ENCODE measurements around the gene FMNL2.

The FMNL2 gene

DNA sequence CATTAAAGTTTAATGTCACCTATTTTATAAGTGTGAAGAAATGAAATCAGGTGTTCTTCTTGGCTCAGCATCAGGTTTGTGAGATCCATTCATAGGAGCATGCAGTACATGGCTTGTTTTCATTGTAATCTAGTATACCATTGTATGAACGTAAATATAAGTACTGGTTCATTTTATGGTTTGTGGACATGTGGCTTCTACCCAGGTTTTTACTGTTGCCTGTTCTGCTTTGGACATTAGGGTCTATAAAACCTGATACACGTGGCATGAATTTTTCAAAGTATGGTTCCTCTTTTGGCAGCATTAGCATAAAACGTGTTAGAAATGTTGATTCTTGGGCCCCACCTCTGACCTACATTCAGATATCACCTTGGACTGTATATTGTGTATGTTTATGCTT, 206.7 kb downstream of the FMNL2 start:
- no peak for DNase-seq

DNA sequence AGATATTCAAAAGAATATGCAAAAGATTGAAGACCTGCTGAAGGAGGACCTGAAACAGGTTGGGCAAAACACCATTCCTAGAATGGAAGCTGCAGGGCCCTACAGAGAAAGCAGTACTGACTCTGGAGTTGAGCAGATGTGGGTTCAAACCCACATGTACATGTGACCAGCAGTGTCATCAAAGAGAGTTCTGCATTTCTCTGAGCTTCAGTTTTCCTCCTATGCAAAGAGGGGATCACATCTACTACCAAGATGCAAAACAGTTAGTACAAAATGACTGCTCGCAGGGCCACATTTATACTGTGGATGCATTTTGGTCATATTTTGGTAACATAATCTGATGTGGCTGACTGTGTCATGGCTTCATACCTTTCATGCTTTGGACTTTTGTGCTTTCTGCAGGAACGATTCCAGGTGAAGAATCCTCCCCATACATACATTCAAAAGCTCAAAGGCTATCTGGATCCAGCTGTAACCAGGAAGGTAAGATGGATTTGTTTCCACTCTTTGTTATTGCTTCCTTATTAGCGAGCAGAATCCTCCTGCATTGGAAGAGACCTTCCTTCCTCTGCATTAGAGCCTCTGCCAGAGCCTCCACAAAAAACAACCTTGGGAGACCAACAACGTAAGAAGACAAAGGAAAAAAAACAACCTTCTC, 207.5 kb downstream of the FMNL2 start:
- DNase-seq, result no peak

DNA sequence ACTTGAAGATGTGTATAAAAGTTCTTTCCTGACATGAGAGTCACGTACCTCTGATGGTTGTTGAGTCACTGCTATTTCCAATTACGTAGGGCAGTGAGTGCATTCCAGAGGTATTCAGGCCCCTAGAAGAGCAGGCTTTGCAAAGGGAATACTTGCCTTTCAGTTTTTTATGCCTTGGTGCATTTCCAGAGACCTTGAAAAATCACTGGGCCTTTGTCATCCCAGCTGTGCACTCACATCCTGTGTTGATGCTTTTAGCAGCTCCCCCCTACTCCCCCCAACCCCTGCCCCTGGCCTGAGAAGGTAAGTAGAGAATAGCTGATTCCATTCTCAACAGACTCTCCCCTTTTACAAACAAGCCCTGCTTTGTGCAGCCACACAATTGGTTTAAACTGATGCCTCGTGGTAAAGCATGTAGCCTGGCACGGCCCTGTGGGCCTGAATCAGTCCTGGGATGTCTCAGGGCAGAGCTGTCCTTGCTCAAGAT, 208.1 kb downstream of the FMNL2 start:
- DNase-seq, result no peak

DNA sequence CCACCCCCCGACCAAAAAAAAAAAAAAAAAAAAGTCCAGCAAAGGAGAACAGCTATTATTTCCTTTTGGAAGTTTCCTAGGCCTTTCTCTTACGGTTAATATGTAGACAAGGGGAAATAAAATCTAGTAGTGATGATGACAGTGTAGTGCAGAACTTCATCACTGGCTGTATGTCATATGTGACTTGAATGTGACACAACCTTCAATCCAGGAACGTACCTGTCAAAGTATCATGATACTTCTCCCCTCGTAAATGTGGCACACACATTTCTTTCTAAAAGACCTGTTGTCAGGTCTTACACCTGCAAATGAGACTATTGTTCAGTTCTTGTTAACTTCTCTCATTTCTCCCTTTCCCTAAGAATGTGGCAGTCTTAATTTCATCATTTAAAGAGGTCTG, 208.7 kb downstream of the FMNL2 start:
- DNase-seq, result no peak

DNA sequence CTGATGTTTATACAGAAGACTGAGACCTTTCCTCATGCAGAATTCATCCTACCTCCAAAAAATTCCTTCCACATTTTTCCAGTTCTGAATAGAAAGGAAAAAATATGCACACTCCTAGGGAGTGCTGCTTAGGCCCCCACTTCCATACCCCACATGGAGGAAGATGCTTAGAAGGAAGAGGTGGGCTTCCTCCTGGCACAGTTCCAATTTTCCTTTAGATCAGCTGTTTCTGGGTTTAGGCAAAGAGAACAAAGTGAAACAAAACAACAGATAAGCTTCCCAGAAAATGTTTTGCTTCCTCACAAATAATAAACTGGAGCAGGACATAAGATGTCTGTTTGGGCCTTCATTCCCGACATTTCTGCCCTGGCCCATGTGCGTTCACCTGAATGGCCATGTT, 209.7 kb downstream of the FMNL2 start:
- no peak for DNase-seq

DNA sequence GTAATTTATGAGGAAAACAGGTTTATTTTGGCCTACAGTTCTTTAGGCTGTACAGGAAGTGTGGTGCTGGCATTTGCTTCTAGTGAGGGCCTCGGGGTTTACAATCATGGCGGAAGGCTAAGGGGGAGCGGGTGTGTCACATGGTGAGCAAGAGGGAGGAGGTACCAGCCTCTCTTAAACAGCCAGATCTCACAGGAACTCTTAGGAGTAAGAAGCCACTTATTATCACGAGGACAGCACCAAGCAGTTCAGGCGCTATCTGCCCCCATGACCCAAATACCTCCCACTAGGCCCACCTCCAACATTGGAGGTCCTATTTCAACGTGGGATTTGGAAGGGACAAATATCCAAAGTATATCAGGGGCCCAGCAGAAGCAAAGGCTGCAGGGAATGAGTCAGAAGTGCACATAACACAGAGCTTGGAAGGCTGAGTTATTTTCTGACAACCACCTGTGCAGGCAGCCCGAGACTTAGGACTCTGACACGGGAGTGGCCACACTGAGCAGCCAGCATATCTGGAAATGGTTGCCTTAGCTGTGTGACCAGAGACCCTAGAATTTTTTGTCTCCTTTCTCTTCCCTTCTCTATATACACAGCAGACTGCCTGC, 211.4 kb downstream of the FMNL2 start:
- DNase-seq, result no peak

DNA sequence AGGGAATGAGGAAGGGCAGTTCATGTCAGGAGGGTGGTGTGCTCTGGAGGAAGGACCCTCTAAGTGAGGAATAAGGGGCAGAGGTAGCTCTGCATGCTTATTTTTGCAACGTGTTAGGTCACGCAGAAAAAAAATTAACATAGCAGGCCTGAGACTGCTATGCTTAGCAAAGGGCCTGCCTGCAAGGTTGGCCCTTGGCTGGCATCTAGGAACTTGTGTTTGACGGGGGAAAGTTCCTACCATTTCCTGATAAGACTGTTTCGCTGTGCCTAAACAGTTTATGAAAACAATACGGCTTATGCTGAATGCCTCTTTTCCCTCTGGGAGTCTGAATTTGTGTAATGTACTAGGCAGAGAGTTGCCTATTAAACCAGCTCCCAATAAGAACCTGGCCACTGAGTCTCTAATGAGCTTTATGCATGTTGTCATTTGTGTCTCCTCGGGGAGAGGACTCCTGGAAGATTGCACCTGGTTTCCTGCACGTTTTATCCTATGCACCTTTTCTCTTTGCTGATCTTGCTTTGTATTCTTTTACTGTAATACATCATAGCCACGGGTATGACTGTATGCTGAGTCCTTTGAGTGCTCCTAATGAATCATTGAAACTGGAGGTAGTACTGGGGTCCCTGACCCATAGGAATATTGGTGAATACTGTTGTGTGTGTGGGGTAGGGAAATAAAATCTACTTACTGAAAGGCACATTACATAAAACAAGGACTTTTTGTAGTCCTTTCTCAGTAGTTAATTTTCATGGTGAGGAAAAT, 213.3 kb downstream of the FMNL2 start:
- no peak for DNase-seq

DNA sequence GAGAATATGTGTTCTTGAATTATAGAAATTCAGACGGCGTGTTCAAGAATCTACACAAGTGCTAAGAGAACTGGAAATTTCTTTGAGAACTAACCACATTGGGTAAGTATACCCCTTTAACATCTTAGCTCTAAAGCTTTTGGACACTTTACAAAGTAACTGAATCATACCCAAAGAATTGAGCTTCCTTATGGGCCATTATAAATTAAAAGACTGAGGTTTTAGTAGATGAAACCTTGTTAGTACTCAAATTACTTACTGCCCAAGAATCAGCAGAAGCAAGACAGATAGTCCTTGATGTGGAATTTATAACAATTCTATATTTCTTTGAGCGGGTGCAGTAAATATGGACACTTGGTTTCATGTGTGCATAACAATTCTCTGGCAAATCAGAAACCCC, 214.0 kb downstream of the FMNL2 start:
- no peak for DNase-seq

DNA sequence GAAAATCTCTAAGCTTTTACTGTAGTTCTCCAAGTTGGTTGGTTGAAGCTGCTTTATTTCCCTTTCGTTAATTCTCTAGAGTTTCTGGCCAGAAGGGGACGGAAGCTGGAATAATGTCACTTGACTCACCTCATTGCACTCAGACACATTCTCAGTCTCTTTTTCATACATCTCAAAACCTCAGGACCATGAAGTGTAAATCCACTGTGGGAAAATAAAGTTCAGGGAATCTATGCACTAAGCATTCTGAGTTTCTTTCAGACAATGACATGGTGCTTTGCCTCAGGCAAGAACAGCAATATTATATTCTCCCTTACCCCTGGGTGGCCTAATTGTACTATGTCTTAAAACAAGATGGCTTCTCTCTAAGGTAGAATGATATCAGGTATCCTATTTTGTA, 214.4 kb downstream of the FMNL2 start:
- DNase-seq, result no peak

DNA sequence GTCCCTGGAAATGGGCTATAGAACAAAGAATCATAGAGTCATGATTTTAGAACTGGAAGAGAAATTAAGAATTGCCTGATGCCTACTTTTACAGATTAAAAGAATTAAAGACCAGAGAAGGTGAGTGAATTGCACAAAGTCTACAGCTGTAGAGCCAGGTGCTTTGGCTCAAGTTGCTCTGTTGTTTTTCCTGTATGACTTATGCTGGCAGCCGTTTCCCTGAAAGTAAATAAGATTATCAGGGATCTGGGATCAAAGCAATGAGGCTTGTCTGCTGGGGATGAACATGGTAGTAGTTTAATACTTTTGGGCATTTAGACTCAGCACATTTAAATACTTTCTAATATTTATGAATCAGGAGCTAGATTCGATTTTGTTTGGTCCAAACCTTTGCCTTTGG, 215.4 kb downstream of the FMNL2 start:
- DNase-seq, result no peak

DNA sequence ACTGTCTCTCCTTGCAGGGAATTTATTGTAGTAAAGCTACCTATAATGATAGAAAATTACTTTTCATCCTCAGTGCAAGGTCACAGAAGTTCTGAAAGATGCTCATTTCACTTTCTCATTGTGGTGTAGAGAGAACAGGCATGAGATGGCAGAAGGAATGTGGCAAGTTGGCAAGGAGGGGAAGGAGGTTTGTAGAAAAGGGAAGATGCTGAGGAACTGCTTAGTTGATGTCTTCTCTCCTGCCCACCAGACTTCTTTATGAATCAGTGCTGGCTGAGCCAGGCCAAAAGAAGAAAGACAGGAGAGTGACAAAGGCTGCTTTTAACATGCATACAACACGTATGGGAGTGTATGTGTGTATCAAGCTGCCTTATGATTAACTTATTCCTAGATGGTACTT, 217.9 kb downstream of the FMNL2 start:
- no peak for DNase-seq

DNA sequence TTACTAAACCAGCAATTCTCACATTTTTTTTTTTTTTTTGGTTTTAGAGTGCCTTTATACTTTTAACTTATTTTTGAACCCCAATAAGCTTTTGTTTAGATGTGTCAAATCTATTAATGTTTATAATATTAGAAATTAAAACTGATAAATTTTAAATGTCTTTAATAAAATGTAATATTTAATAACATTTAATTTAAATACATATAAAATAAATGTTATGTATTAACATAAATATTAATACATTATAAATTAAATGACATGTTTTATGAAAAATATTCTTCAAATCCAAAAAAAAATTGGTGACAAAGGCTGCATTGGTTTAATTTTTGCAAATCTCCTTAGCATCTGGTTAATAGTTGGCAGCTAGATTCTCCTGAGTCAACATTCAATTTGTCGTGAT, 218.5 kb downstream of the FMNL2 start:
- DNase-seq, result no peak

DNA sequence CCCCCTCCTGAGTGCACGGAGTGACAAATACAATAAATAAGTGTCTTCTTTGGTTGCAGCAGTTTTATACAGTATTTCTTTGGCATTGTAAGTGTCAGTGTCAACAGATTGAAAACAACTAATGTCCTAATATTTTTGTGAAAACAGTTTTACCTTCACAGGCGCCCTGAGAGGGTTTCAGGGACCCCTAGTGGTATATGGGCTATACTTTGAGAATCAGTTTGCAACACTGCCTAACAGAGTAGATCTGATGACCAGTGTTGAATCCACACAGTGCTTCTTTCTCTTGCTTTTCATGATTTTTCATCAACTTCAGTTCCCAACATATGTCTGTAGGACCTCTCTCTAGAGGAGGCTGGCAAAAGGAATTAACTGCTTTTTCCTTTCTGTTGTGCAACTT, 220.1 kb downstream of the FMNL2 start:
- no peak for DNase-seq

DNA sequence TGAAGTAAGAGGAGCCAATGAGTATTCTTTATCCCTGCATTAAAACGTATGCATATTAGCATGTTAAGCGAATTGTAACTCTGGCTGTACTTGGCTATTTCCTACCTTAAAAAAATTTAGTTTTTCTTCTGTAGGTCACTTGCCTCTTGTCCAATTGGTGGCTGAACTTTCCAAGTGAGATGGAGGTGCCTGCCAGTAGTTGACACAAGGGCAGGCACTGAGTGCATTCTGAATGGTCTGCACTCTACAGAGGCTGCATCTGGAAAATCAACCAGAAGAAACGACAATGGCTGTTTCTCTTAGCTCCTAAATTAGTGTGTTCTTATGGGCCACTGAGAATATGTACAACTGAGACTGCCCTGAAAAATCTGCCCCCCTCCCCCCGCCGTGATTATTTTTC, 221.5 kb downstream of the FMNL2 start:
- no peak for DNase-seq

DNA sequence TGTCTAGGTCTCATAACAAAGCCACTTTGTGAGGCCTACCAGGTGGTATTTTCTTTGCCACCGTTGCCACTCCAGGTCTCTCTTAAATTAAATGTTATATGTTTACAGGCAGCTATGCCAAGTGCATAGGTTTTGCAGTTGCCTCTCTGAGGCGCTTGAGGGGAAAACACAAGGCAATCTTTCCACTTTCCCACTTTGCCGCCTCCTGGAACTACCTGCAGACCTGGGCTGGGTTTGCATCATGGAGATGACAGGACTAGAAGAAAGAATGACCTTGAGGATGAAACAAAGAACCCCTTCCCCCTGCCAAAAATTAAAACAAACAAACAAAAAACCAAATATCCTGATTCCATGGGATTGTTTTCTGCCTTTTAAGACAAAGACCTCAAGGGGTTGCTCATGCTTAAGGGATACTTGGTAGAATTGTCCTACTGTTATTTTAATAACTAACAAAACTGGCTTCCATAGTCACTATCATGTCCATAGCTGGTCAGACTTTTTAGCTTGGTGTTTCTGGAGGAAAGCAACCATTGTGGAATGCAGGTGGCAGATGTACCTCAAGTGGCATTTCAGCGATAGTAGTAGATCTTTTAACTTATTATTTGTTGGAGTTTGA, 222.4 kb downstream of the FMNL2 start:
- no peak for DNase-seq

DNA sequence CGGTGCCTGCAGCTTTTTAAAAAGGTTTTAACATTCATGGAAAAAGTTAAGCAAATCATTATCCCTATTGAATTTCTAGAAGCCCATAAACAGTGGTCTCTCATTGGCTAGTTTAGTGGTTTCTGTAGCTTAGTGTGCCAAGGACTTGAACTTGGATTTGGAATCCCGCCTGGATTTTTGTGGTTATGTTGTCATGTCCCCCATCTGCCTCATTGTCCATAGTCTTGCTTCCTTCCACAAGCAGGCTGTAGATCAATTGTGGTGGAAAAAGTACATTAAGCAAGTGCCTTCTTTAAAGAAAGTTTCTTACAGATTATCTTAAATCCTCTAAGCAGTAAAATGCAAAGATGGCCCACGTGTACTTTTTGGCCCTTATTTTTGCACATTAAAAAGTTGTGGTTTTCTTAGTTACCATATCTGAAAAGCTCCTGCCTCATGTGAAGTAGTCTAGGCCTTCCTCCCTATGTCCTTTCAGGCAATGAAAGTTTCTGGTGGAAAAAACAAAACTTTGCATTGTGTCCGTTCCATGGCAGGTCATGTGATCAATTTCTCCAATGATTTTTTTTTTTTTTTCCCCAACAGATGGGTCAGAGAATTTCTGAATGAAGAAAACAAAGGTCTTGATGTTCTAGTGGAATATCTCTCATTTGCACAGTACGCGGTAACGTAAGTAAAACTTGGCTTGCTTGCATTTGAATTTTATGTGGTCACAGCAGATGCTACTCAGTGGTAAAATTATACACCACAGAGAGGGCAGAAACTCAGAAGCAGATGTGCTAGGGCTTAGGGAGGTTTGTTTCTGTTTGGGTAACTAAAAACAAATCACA, 223.4 kb downstream of the FMNL2 start:
- DNase-seq, result no peak

DNA sequence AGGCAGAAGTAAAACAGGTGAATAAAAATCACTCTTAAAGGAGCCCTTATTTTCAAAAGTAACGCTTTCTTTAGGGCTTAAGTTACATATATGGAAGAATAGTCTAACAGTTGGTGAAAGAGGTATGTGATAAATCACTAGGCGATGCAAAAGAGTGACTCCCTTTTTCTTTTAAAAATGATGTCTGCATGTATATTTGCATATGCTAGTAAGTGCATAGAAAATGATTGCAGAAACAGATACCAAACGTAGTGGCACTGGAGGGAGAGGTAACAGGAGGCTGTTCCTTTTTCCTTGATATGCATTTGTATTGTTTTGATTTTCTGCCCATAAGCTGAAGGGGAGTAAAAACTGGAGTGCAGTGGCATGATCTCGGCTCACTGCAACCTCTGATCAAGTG, 224.0 kb downstream of the FMNL2 start:
- DNase-seq, result no peak

DNA sequence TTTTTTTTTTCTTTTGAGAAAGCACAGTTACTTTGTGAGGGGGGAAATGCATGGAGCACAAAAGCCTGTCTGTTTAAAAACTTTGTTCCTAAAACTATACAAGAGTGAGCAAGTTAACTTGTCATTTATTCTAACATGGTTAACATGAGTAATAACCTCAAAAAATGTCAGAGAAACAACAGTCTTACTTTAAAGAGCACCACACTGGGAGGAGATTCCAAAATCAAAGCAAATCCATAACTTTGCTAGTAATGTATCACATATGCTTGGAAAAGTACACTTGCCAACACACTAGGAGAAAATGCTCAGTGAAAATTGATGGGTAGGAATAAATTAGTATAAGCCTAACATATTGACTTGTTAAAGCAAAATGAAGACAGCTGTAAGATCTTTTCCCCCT, 225.2 kb downstream of the FMNL2 start:
- DNase-seq, result no peak

DNA sequence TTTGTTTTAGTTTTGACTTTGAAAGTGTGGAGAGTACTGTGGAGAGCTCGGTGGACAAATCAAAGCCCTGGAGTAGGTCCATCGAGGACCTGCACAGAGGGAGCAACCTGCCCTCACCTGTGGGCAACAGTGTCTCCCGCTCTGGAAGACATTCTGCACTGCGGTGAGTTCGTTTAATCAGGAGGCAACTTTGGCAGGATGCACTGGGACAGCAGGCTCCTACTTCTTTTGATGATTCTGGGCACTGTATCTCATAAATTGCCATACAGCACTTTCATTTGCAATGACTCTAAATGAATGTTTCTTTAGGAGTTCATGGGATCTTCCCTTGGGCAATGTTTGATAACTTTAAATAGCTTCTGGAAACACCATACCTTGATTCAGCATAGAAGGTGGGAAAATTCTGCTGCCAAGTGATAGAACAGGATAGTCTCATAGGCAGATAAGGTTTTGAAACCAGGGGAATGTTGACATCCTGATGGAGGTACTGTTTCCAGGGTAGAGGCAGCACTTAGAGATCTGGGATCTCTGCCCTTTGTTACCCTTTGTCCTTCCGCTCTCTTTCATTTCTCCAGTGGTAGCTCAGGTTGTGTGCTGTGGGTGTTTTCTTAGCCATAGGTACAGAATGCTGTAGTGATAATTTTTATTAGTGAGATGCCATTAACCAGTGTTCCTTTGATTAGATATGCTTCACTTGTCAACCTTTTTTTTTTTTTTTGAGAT, 226.1 kb downstream of the FMNL2 start:
- no peak for DNase-seq

DNA sequence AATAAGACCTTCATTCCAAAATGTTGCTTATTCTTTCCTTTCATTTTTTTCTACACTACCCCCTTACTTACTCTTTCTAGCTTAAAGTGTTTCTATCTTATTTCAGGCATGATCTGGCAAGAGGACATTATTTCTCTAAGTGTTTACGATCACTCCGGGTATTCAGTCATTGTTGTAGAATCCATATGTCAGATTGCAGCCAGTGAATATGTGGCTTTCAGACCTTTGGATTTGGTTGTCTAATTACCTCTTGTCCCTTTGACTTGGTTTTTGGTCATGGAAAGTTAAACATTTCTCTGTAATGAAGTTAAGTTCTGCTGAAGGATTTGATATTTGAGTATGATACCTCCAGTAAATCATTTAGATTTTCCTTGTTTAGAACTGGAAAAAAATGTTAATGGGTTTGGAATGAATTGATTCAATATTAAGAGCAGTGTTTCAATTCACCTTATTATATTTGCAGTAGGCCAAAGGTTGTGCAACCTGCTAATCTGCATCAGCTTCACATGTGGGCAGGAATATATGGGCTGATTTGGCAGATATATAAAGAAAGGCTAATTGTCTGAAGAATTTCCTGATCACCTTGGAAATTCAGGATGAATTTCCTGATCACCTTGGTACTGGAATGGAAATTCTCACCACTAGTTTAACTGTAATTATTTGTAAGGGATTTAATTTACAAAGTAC, 227.4 kb downstream of the FMNL2 start:
- DNase-seq, result no peak

DNA sequence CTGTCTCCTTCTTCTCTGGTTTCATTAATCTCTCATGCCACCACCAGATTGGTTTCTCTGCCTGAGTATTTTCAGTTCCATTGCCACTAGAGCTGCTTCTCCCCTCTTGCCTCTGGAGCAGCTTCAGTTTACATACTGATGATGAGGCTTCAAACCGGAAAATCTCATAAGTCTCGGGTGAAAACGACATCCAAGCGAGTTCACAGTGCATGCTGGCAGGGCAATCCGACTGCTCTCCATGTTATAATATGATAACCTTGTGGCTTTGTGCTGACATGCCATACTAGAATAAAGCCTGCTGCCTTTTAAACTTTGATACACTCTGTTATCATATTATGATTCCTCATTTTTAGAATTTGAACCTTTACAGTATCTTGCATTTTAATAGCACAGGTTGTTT, 228.8 kb downstream of the FMNL2 start:
- no peak for DNase-seq

Measured in KG1 (cell line).